ENCODE results near the gene APOB. TPM values are rescaled to one million over a fixed set of nuclear protein-coding genes. Genes with fewer than 3 reads are reported as not detected.

APOB gene
- total RNA-seq, 1 donor from 2014 or later, result 0.13 TPM

GRCh38 chr2:21002814-21003192, 41.1 kb downstream of the APOB start:
- no peak for TF ChIP-seq CTCF (IDR thresholded peaks at IDR 0.05; ENCODE audit: unreplicated experiment)
- no peak overlapping the region for H3K4me3 Mint-ChIP-seq
- no peaks in the 10 kb centered on the region for H3K4me1 Mint-ChIP-seq
- no peak for DNase-seq (ENCODE audit: low spot score in 2 of 2, unreplicated experiment in 2 of 2)
- H3K27ac Mint-ChIP-seq, result no peak overlapping the region
- H3K27me3 Mint-ChIP-seq (ENCODE audit: low read depth), result peaks cover 27% of the 10 kb centered on the region
- H3K9me3 Mint-ChIP-seq, result no peaks in the 10 kb centered on the region
- H3K36me3 Mint-ChIP-seq, result no peaks in the 10 kb centered on the region

- H3K4me1 Mint-ChIP-seq, result no peaks in the 10 kb centered on the region
Measured at GRCh38 chr2:21001988-21002813, 41.7 kb downstream of the APOB start.

GRCh38 chr2:21001225-21001946, 42.5 kb downstream of the APOB start:
- Mint-ChIP-seq H3K4me1 (no peaks in the 10 kb centered on the region), H3K4me3 (no peak overlapping the region), H3K36me3 (no peaks in the 10 kb centered on the region), H3K27ac (no peak overlapping the region), H3K27me3 (ENCODE audit: low read depth) (peaks cover 22% of the 10 kb centered on the region), H3K9me3 (no peaks in the 10 kb centered on the region)
- DNase-seq (ENCODE audit: low spot score in 2 of 2, unreplicated experiment in 2 of 2), result no peak
- TF ChIP-seq CTCF (IDR thresholded peaks at IDR 0.05; ENCODE audit: unreplicated experiment), result no peak

More at GRCh38 chr2:21001988-21002813, 41.7 kb downstream of the APOB start:
- no peaks in the 10 kb centered on the region for H3K9me3 Mint-ChIP-seq
- no peak overlapping the region for H3K4me3 Mint-ChIP-seq
- peaks cover 27% of the 10 kb centered on the region for H3K27me3 Mint-ChIP-seq (ENCODE audit: low read depth)
- no peak for TF ChIP-seq CTCF (IDR thresholded peaks at IDR 0.05; ENCODE audit: unreplicated experiment)
- H3K27ac Mint-ChIP-seq, result no peak overlapping the region
- no peaks in the 10 kb centered on the region for H3K36me3 Mint-ChIP-seq
- DNase-seq (ENCODE audit: low spot score in 2 of 2, unreplicated experiment in 2 of 2), result no peak

- H3K4me3 Mint-ChIP-seq, result no peak overlapping the region
- TF ChIP-seq CTCF (IDR thresholded peaks at IDR 0.05; ENCODE audit: unreplicated experiment), result no peak
- no peaks in the 10 kb centered on the region for H3K4me1 Mint-ChIP-seq
- H3K36me3 Mint-ChIP-seq, result no peaks in the 10 kb centered on the region
- peaks cover 11% of the 10 kb centered on the region for H3K27me3 Mint-ChIP-seq (ENCODE audit: low read depth)
- no peak overlapping the region for H3K27ac Mint-ChIP-seq
- DNase-seq (ENCODE audit: low spot score in 2 of 2, unreplicated experiment in 2 of 2), result no peak
- H3K9me3 Mint-ChIP-seq, result no peaks in the 10 kb centered on the region
Measured at GRCh38 chr2:20999906-21000645, 43.8 kb downstream of the APOB start.

GRCh38 chr2:20998972-20999905, 44.6 kb downstream of the APOB start:
- H3K27me3 Mint-ChIP-seq (ENCODE audit: low read depth), result peaks cover 8% of the 10 kb centered on the region
- H3K4me3 Mint-ChIP-seq, result no peak overlapping the region
- no peaks in the 10 kb centered on the region for H3K36me3 Mint-ChIP-seq
- H3K9me3 Mint-ChIP-seq, result no peaks in the 10 kb centered on the region
- no peak overlapping the region for H3K27ac Mint-ChIP-seq
- TF ChIP-seq CTCF (IDR thresholded peaks at IDR 0.05; ENCODE audit: unreplicated experiment), result no peak
- H3K4me1 Mint-ChIP-seq, result no peaks in the 10 kb centered on the region
- DNase-seq (ENCODE audit: low spot score in 2 of 2, unreplicated experiment in 2 of 2), result no peak
